Uterus (tissue), 2 donors: Measurements from ENCODE around the gene PRRC1.

ENCODE experiments used
- POLR2A ChIP-seq, 2 donors: fragments of 450-650 bp; IDR thresholded peaks; one replicate each; pipeline ENCODE4 v1.6.1; 2016; ENCODE audit warnings: antibody characterized with exemption in 2 of 2, mild to moderate bottlenecking in 1 of 2, moderate library complexity in 1 of 2
- TF ChIP-seq, protein P1 (sequence below), 4 experiments: fragments of 200-600 bp in 2 of 4; fragments of 450-650 bp in 2 of 4; sonication (generic) in 2 of 4; IDR thresholded peaks; one replicate each; pipeline ENCODE4 v1.5.1; 2016 to 2019; ENCODE audit warnings: antibody characterized with exemption in 4 of 4, mild to moderate bottlenecking in 2 of 4, moderate library complexity in 1 of 4

- TF ChIP-seq, protein P1, sequence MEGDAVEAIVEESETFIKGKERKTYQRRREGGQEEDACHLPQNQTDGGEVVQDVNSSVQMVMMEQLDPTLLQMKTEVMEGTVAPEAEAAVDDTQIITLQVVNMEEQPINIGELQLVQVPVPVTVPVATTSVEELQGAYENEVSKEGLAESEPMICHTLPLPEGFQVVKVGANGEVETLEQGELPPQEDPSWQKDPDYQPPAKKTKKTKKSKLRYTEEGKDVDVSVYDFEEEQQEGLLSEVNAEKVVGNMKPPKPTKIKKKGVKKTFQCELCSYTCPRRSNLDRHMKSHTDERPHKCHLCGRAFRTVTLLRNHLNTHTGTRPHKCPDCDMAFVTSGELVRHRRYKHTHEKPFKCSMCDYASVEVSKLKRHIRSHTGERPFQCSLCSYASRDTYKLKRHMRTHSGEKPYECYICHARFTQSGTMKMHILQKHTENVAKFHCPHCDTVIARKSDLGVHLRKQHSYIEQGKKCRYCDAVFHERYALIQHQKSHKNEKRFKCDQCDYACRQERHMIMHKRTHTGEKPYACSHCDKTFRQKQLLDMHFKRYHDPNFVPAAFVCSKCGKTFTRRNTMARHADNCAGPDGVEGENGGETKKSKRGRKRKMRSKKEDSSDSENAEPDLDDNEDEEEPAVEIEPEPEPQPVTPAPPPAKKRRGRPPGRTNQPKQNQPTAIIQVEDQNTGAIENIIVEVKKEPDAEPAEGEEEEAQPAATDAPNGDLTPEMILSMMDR (IDR thresholded peaks at IDR 0.05), result no peak
- TF ChIP-seq POLR2A (IDR thresholded peaks at IDR 0.05), result no peak
These were observed 85.7 kb downstream of the PRRC1 start for GRCh38 chr5:127602896-127603844.
